ENCODE results near the gene PSG6.
"Not testable (repeated sequence)": the region's sequence is repeated elsewhere in the genome, so short reads cannot be mapped to it uniquely, and the experiment has no call there.

PSG6 gene

GRCh38 chr19:42900561-42900960, 17.1 kb downstream of the PSG6 start:
- DNase-seq = not testable (repeated sequence)

GRCh38 chr19:42899674-42900073, 18.0 kb downstream of the PSG6 start:
- not testable (repeated sequence) for DNase-seq

GRCh38 chr19:42899110-42899509, 18.6 kb downstream of the PSG6 start:
- DNase-seq = not testable (repeated sequence)

- not testable (repeated sequence) for DNase-seq
Observed at GRCh38 chr19:42898656-42899055, 19.0 kb downstream of the PSG6 start.

GRCh38 chr19:42897729-42898128, 20.0 kb downstream of the PSG6 start:
- not testable (repeated sequence) for DNase-seq

GRCh38 chr19:42890446-42890845, 27.2 kb downstream of the PSG6 start:
- not testable (repeated sequence) for DNase-seq

- DNase-seq = not testable (repeated sequence)
Observed at GRCh38 chr19:42887876-42888445, 29.7 kb downstream of the PSG6 start.

GRCh38 chr19:42882730-42883129, 35.0 kb downstream of the PSG6 start:
- not testable (repeated sequence) for DNase-seq

- DNase-seq = not testable (repeated sequence)
Observed at GRCh38 chr19:42882010-42882409, 35.7 kb downstream of the PSG6 start.

- DNase-seq = not testable (repeated sequence)
Observed at GRCh38 chr19:42881279-42881678, 36.4 kb downstream of the PSG6 start.

- DNase-seq = not testable (repeated sequence)
Observed at GRCh38 chr19:42880621-42881020, 37.1 kb downstream of the PSG6 start.

GRCh38 chr19:42879613-42880012, 38.1 kb downstream of the PSG6 start, which contains the start of gene PSG1:
PSG1 (minus strand) TSS chr19:42879713; CDS start chr19:42879581, 132 bp downstream.
- DNase-seq = no peak

GRCh38 chr19:42876596-42876995, 41.1 kb downstream of the PSG6 start:
- not testable (repeated sequence) for DNase-seq

- DNase-seq = not testable (repeated sequence)
Observed at GRCh38 chr19:42875881-42876280, 41.8 kb downstream of the PSG6 start.

GRCh38 chr19:42874901-42875813, 42.5 kb downstream of the PSG6 start:
- not testable (repeated sequence) for DNase-seq

GRCh38 chr19:42874136-42874535, 43.6 kb downstream of the PSG6 start:
- not testable (repeated sequence) for DNase-seq

- no peak for DNase-seq
Observed at GRCh38 chr19:42872608-42873007, 45.1 kb downstream of the PSG6 start.

- no peak for DNase-seq
Observed at GRCh38 chr19:42857544-42857867, 60.2 kb downstream of the PSG6 start.

- DNase-seq = not testable (repeated sequence)
Observed at GRCh38 chr19:42856866-42857543, 60.7 kb downstream of the PSG6 start.

- DNase-seq = not testable (repeated sequence)
Observed at GRCh38 chr19:42854745-42855144, 62.9 kb downstream of the PSG6 start.

GRCh38 chr19:42853231-42853630, 64.5 kb downstream of the PSG6 start:
- DNase-seq = not testable (repeated sequence)

- DNase-seq = not testable (repeated sequence)
Observed at GRCh38 chr19:42852821-42853220, 64.9 kb downstream of the PSG6 start.
